HepG2 (cell line): Measurements from ENCODE around the gene ELP1. TPM values are rescaled to one million over a fixed set of nuclear protein-coding genes. Genes with fewer than 3 reads are reported as not detected.

ENCODE experiments used
- HDAC2 ChIP-seq: sonication (generic); formaldehyde crosslinking; IDR thresholded peaks from 2 replicates; pipeline ENCODE4 v1.4.0; 2020; ENCODE audit warnings: missing genetic modification reagents
- HOXA3 ChIP-seq: sonication (generic); formaldehyde crosslinking; IDR thresholded peaks from 2 replicates; pipeline ENCODE4 v1.5.0; 2020; ENCODE audit warnings: missing genetic modification reagents
- LRRFIP1 ChIP-seq: sonication (generic); formaldehyde crosslinking; conservative IDR thresholded peaks from 2 replicates; pipeline ENCODE4 v1.4.0; 2020; ENCODE audit warnings: missing genetic modification reagents
- MAFK ChIP-seq, 2 experiments: IDR thresholded peaks in 1 of 2; conservative IDR thresholded peaks in 1 of 2; 2 replicates each; pipeline ENCODE4 v1.6.1; 2011; ENCODE audit warnings: improper control_type of control experiment in 2 of 2, low read length in 2 of 2
- MED13 ChIP-seq: sonication (generic); formaldehyde crosslinking; IDR thresholded peaks from 2 replicates; pipeline ENCODE4 v1.5.0; 2020; ENCODE audit warnings: missing genetic modification reagents
- MYC ChIP-seq: sonication (generic); formaldehyde crosslinking; IDR thresholded peaks from 2 replicates; pipeline ENCODE4 v1.9.0; 2021; ENCODE audit warnings: missing genetic modification reagents, borderline replicate concordance
- NR2F1 ChIP-seq, 2 experiments: fragments of 450-650 bp in 1 of 2; formaldehyde crosslinking in 1 of 2; IDR thresholded peaks; 2 replicates each; pipeline versions ENCODE4 v1.5.0 to v1.6.1; 2016 to 2020; ENCODE audit warnings: mild to moderate bottlenecking in 1 of 2, missing compliant biosample characterization in 1 of 2, missing genetic modification reagents in 1 of 2, moderate library complexity in 1 of 2
- PHB2 ChIP-seq: fragments of 450-650 bp; IDR thresholded peaks from 2 replicates; pipeline ENCODE4 v1.6.1; 2018; ENCODE audit not compliant: partially characterized antibody
- SETDB1 ChIP-seq: sonication (generic); formaldehyde crosslinking; IDR thresholded peaks from 2 replicates; pipeline ENCODE4 v1.5.1; 2020; ENCODE audit warnings: missing genetic modification reagents, mild to moderate bottlenecking, borderline replicate concordance
- SMYD3 ChIP-seq: sonication (generic); formaldehyde crosslinking; IDR thresholded peaks from 2 replicates; pipeline ENCODE4 v1.8.1; 2023; ENCODE audit warnings: mild to moderate bottlenecking, missing genetic modification reagents
- SOX6 ChIP-seq, 2 experiments: fragments of 450-650 bp in 1 of 2; sonication (generic) in 1 of 2; formaldehyde crosslinking in 1 of 2; IDR thresholded peaks; 2 replicates each; pipeline versions ENCODE4 v1.4.0 to v1.6.1; 2017 to 2020; ENCODE audit warnings: antibody characterized with exemption in 1 of 2, mild to moderate bottlenecking in 1 of 2, missing genetic modification reagents in 1 of 2
- SP4 ChIP-seq: sonication (generic); formaldehyde crosslinking; IDR thresholded peaks from 2 replicates; pipeline ENCODE4 v1.8.1; 2023; ENCODE audit warnings: mild to moderate bottlenecking, missing genetic modification reagents
- XBP1 ChIP-seq: sonication (generic); formaldehyde crosslinking; IDR thresholded peaks from 2 replicates; pipeline ENCODE4 v1.5.0; 2020; ENCODE audit warnings: missing genetic modification reagents
- ZNF143 ChIP-seq: sonication (generic); formaldehyde crosslinking; IDR thresholded peaks from 2 replicates; pipeline ENCODE4 v1.4.0; 2020; ENCODE audit warnings: missing genetic modification reagents
- ZNF256 ChIP-seq: sonication (generic); formaldehyde crosslinking; conservative IDR thresholded peaks from 2 replicates; pipeline ENCODE4 v1.4.0; 2020; ENCODE audit warnings: missing genetic modification reagents
- ZNF30 ChIP-seq: sonication (generic); formaldehyde crosslinking; IDR thresholded peaks from 2 replicates; pipeline ENCODE4 v1.5.0; 2020; ENCODE audit warnings: mild to moderate bottlenecking, missing genetic modification reagents
- ZNF563 ChIP-seq: sonication (generic); formaldehyde crosslinking; IDR thresholded peaks from 2 replicates; pipeline ENCODE4 v1.8.0; 2022; ENCODE audit warnings: mild to moderate bottlenecking, moderate library complexity, missing genetic modification reagents
- ZNF569 ChIP-seq: sonication (generic); formaldehyde crosslinking; IDR thresholded peaks from 2 replicates; pipeline ENCODE4 v1.5.0; 2020; ENCODE audit warnings: mild to moderate bottlenecking, missing genetic modification reagents, moderate library complexity, borderline replicate concordance
- ZNF589 ChIP-seq: sonication (generic); formaldehyde crosslinking; conservative IDR thresholded peaks from 2 replicates; pipeline ENCODE4 v1.8.0; 2022; ENCODE audit warnings: mild to moderate bottlenecking, moderate library complexity, missing genetic modification reagents
- ZSCAN30 ChIP-seq: sonication (generic); formaldehyde crosslinking; IDR thresholded peaks from 2 replicates; pipeline ENCODE4 v1.5.0; 2020; ENCODE audit warnings: mild to moderate bottlenecking, missing genetic modification reagents
- polyA plus RNA-seq, 8 experiments: library from polyadenylated mRNA; depleted of rRNA in 3 of 8; stranded (reverse) in 7 of 8; unstranded in 1 of 8; fragments of >200 nt; fragmentation: Illumina TruSeq in 4 of 8; extraction: Trizol in 4 of 8; gene quantifications; 2 replicates each; pipeline versions ENCODE4 v1.2.1 to v1.2.3, GENCODE V29; 2011 to 2016; ENCODE audit warnings: low read depth in 4 of 8, missing spikeins in 1 of 8, mixed read lengths in 1 of 8; ENCODE audit not compliant: insufficient read depth in 1 of 8
- total RNA-seq, 5 experiments: library from RNA; depleted of rRNA; stranded (reverse); fragments of >200 nt; fragmentation: Illumina TruSeq; extraction: Trizol; gene quantifications; 2 replicates each; pipeline ENCODE4 v1.2.3, GENCODE V29; 2016; ENCODE audit warnings: low read depth in 1 of 5
- TF ChIP-seq, protein P1 (sequence below): sonication (generic); formaldehyde crosslinking; IDR thresholded peaks from 2 replicates; pipeline ENCODE4 v1.8.1; 2023; ENCODE audit warnings: missing genetic modification reagents, mild to moderate bottlenecking, borderline replicate concordance
- TF ChIP-seq, protein P2 (sequence below): sonication (generic); formaldehyde crosslinking; IDR thresholded peaks from 2 replicates; pipeline ENCODE4 v1.5.0; 2020; ENCODE audit warnings: missing genetic modification reagents
- TF ChIP-seq, protein P3 (sequence below): fragments of 450-650 bp; IDR thresholded peaks from 2 replicates; pipeline ENCODE4 v1.6.1; 2017; ENCODE audit warnings: mild to moderate bottlenecking

ELP1 gene
- total and polyA plus RNA-seq, 2 of the 13 experiments (the other 11 are each of a cell fraction or from before 2014, with no cell fraction given): 157 to 275 TPM

DNA sequence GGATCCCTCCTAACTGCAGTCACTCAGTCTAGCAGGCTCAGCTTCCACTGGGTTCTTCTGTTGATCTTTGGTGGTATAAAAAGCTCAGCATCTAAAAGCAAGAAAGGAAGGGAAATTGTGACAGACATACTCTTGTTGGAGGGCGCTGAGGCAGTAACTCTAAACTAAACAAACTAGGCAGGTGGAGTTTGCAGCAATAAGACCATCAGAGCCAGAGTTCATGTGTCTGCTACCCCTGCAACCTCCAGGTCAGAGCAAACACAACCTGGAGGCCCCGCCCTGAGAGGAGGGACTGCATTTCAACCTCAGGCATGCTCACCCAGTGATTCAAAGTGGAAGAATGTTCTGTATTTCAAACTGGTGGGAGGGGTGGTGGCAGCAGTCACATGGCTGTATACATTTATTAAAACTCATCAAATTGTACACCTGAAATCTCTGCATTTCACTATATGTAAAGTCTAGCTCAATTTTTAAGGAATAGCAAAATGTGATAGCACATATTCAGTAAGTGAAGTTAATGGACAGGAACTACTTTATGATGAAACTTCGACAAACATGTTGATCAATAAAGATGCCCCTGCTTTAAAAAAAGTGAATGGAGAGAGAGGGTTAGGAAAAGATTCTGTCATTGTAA lies 64.7 kb downstream of the ELP1 start (continued):
- no peak for TF ChIP-seq SETDB1 (CRISPR knock-in tag)
- TF ChIP-seq HOXA3 (CRISPR knock-in tag): peak; percentile 63; the same call in 1 of the 2 replicates
- TF ChIP-seq MED13 (CRISPR knock-in tag): peak; percentile 88
- no peak for TF ChIP-seq ZNF30 (CRISPR knock-in tag)
- TF ChIP-seq ZNF569 (CRISPR knock-in tag): no peak
- TF ChIP-seq SMYD3 (CRISPR knock-in tag): no peak; the same call in 1 of the 2 replicates
- TF ChIP-seq SOX6 (IDR thresholded peaks at IDR 0.05): no peak
- TF ChIP-seq SOX6 (CRISPR knock-in tag; IDR thresholded peaks at IDR 0.05): peak; percentile 88
- TF ChIP-seq, protein P1, sequence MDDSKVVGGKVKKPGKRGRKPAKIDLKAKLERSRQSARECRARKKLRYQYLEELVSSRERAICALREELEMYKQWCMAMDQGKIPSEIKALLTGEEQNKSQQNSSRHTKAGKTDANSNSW (CRISPR knock-in tag): no peak
- TF ChIP-seq PHB2: no peak
- TF ChIP-seq, protein P2, sequence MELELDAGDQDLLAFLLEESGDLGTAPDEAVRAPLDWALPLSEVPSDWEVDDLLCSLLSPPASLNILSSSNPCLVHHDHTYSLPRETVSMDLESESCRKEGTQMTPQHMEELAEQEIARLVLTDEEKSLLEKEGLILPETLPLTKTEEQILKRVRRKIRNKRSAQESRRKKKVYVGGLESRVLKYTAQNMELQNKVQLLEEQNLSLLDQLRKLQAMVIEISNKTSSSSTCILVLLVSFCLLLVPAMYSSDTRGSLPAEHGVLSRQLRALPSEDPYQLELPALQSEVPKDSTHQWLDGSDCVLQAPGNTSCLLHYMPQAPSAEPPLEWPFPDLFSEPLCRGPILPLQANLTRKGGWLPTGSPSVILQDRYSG (CRISPR knock-in tag): no peak
- TF ChIP-seq SP4 (CRISPR knock-in tag): no peak
- no peak for TF ChIP-seq ZNF563 (CRISPR knock-in tag)
- TF ChIP-seq XBP1 (CRISPR knock-in tag): no peak
- TF ChIP-seq ZNF589 (CRISPR knock-in tag): no peak
- no peak for TF ChIP-seq ZSCAN30
- TF ChIP-seq MYC: peak; percentile 55; the same call in 1 of the 2 replicates
- no peak for TF ChIP-seq ZNF143 (CRISPR knock-in tag)
- TF ChIP-seq ZNF256: no peak
- no peak for TF ChIP-seq LRRFIP1 (CRISPR knock-in tag)
- no peak for TF ChIP-seq MAFK (conservative IDR thresholded peaks at IDR 0.05 in 1 of 2, IDR thresholded peaks at IDR 0.05 in 1 of 2; ENCODE audit: low read length in 2 of 2)
- TF ChIP-seq HDAC2: peak; percentile 87
- peak; percentile 76 to 81; a peak in 3 of 4 replicates for TF ChIP-seq NR2F1 (CRISPR knock-in tag; IDR thresholded peaks at IDR 0.05)
- TF ChIP-seq, protein P3, sequence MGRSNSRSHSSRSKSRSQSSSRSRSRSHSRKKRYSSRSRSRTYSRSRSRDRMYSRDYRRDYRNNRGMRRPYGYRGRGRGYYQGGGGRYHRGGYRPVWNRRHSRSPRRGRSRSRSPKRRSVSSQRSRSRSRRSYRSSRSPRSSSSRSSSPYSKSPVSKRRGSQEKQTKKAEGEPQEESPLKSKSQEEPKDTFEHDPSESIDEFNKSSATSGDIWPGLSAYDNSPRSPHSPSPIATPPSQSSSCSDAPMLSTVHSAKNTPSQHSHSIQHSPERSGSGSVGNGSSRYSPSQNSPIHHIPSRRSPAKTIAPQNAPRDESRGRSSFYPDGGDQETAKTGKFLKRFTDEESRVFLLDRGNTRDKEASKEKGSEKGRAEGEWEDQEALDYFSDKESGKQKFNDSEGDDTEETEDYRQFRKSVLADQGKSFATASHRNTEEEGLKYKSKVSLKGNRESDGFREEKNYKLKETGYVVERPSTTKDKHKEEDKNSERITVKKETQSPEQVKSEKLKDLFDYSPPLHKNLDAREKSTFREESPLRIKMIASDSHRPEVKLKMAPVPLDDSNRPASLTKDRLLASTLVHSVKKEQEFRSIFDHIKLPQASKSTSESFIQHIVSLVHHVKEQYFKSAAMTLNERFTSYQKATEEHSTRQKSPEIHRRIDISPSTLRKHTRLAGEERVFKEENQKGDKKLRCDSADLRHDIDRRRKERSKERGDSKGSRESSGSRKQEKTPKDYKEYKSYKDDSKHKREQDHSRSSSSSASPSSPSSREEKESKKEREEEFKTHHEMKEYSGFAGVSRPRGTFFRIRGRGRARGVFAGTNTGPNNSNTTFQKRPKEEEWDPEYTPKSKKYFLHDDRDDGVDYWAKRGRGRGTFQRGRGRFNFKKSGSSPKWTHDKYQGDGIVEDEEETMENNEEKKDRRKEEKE: no peak
